Smooth muscle cell (in vitro differentiated cells): ENCODE data around the gene APLNR. TPM values are rescaled to one million over a fixed set of nuclear protein-coding genes. Genes with fewer than 3 reads are reported as not detected.
A peak's percentile ranks its signal among the peaks of the same experiment; 100 is the strongest.

Experiments used
- DNase-seq: peaks from one replicate; lab custom pipeline; 2025; ENCODE audit not compliant: unreplicated experiment; lab: John Stamatoyannopoulos, UW
- H2AFZ ChIP-seq: fragments of 200-600 bp; sonication (generic); 2 replicates; pipeline ENCODE4 v1.6.0; 2016; ENCODE audit warnings: antibody characterized with exemption, low read depth, mild to moderate bottlenecking
- H3F3A ChIP-seq: fragments of 200-600 bp; sonication (generic); 2 replicates; pipeline ENCODE4 v1.6.0; 2017; ENCODE audit warnings: antibody characterized with exemption, low read depth
- H3K27ac ChIP-seq: fragments of 200-600 bp; sonication (generic); 2 replicates; pipeline ENCODE4 v1.5.1; 2016; ENCODE audit warnings: low read depth, mild to moderate bottlenecking
- H3K27me3 ChIP-seq: fragments of 200-600 bp; sonication (generic); 2 replicates; pipeline ENCODE4 v1.6.1; 2016; ENCODE audit warnings: low read depth, mild to moderate bottlenecking
- H3K36me3 ChIP-seq: fragments of 200-600 bp; sonication (generic); 2 replicates; pipeline ENCODE4 v1.5.1; 2016; ENCODE audit warnings: low read depth
- H3K4me1 ChIP-seq: fragments of 200-600 bp; sonication (generic); 2 replicates; pipeline ENCODE4 v1.5.1; 2016; ENCODE audit warnings: low read depth
- H3K4me2 ChIP-seq: fragments of 200-600 bp; sonication (generic); 2 replicates; pipeline ENCODE4 v1.6.0; 2016; ENCODE audit warnings: mild to moderate bottlenecking
- H3K4me3 ChIP-seq: fragments of 200-600 bp; sonication (generic); 2 replicates; pipeline ENCODE4 v1.5.1; 2016; ENCODE audit warnings: mild to moderate bottlenecking
- H3K79me2 ChIP-seq: fragments of 200-600 bp; sonication (generic); 2 replicates; pipeline ENCODE4 v1.6.0; 2016; ENCODE audit warnings: low read depth, mild to moderate bottlenecking
- H3K9ac ChIP-seq: fragments of 200-600 bp; sonication (generic); 2 replicates; pipeline ENCODE4 v1.6.0; 2016; ENCODE audit warnings: low read depth
- H3K9me3 ChIP-seq: fragments of 200-600 bp; sonication (generic); replicated peaks from 2 replicates; pipeline ENCODE4 v1.5.1; 2016; ENCODE audit warnings: low read depth
- H4K20me1 ChIP-seq: fragments of 200-600 bp; sonication (generic); 2 replicates; pipeline ENCODE4 v1.6.0; 2016; ENCODE audit warnings: low read depth
- WGBS: methylation state at CpG from one replicate; pipeline ENCODE4 v1.1.7; 2016; ENCODE audit warnings: low lambda C conversion rate; 5-methylcytosine and 5-hydroxymethylcytosine counted together
- polyA plus RNA-seq: library from polyadenylated mRNA; unstranded; fragments of >200 nt; fragmentation: Nextera tagmentation; extraction: Ambion mirVana; gene quantifications from 2 replicates; pipeline ENCODE4 v1.2.1, GENCODE V29; 2016
- total RNA-seq: library from RNA; depleted of rRNA; stranded (reverse); fragments of >200 nt; gene quantifications from 2 replicates; pipeline ENCODE4 v1.2.3, GENCODE V29; 2014
- TF ChIP-seq, protein P1 (sequence below): fragments of 200-600 bp; sonication (generic); IDR thresholded peaks from 2 replicates; pipeline ENCODE4 v1.5.1; 2017; ENCODE audit warnings: borderline replicate concordance, mild to moderate bottlenecking, antibody characterized with exemption; ENCODE audit not compliant: insufficient read depth, poor library complexity, severe bottlenecking

APLNR gene
- total and polyA plus RNA-seq, 2 experiments from 2014 or later: 103 to 214 TPM

DNA sequence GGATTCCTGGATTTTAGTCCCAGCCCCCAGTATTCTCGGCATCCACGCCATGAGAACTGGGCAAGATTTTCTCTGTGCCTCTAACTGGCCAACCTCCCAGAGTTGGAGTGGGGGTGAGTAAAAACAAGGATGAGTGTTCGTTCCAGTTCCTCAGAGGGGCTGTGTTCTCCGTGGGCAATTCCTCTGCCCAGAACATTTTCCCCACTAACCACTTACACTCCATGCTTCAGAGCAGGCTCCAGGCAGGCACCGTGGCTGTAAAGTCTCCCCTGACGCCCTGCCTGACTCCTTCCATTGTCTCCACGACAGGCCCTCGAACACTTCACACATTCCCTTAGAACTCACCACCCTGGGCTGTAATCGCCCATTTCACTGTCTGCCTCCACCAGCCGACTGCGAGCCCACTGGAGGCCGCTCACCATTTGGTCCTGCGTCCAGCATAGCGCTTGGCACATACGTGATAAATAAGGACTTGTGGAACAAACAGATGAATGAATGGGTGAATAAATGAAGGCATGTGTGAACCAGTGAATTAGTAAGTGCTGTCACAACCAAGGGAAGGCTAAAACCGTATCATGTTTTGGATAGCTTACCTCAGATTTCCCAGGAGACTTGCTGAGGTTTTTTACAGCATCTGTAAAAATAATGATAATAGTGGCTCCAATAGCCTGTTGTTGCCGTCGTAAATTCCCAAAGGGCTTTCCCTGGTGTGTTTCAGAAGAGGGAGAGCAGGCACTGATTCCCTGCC lies 6.1 kb downstream of the APLNR start:
- H3K4me3 ChIP-seq: no peak overlapping the region
- peak overlapping the region; percentile 70 for H2AFZ ChIP-seq
- H3K27ac ChIP-seq: peak overlapping the region; percentile 90
- H3K36me3 ChIP-seq: no peaks in the 10 kb centered on the region
- H3K9ac ChIP-seq: peak overlapping the region; percentile 69
- TF ChIP-seq, protein P1, sequence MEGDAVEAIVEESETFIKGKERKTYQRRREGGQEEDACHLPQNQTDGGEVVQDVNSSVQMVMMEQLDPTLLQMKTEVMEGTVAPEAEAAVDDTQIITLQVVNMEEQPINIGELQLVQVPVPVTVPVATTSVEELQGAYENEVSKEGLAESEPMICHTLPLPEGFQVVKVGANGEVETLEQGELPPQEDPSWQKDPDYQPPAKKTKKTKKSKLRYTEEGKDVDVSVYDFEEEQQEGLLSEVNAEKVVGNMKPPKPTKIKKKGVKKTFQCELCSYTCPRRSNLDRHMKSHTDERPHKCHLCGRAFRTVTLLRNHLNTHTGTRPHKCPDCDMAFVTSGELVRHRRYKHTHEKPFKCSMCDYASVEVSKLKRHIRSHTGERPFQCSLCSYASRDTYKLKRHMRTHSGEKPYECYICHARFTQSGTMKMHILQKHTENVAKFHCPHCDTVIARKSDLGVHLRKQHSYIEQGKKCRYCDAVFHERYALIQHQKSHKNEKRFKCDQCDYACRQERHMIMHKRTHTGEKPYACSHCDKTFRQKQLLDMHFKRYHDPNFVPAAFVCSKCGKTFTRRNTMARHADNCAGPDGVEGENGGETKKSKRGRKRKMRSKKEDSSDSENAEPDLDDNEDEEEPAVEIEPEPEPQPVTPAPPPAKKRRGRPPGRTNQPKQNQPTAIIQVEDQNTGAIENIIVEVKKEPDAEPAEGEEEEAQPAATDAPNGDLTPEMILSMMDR: no peak
- H3F3A ChIP-seq: peaks cover 26% of the 10 kb centered on the region
- H3K9me3 ChIP-seq: no peaks in the 10 kb centered on the region
- H3K27me3 ChIP-seq: no peaks in the 10 kb centered on the region
- no peak for DNase-seq
- H3K79me2 ChIP-seq: peaks cover 32% of the 10 kb centered on the region
- H3K4me1 ChIP-seq: peaks cover 52% of the 10 kb centered on the region
- H3K4me2 ChIP-seq: peak overlapping the region; percentile 94
- 14% methylated on average over 18 of the region's 18 CpGs for WGBS
- H4K20me1 ChIP-seq: no peaks in the 10 kb centered on the region

DNA sequence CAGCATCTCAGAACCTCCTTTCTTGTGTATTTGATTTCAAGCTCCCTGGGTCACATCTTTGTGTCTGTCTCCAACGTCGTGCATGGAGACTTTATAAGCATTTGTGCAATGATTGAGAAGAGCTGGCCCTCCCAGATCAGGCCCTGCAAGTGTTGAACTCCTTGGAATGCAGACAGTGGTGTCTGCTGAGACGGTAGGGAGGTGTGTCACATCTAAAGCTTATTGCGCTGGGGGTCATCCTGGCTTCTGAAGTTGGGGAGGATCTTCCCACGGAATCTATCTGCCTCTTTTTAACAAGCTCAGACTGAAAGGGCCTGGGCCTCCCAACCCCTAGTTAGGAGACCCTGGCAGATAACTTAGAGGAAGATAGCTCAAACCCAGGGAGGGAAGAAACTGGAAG lies 6.7 kb downstream of the APLNR start:
- DNase-seq: no peak
- under 1% methylated on average over 5 of the region's 5 CpGs for WGBS
- TF ChIP-seq, protein P1: no peak

DNA sequence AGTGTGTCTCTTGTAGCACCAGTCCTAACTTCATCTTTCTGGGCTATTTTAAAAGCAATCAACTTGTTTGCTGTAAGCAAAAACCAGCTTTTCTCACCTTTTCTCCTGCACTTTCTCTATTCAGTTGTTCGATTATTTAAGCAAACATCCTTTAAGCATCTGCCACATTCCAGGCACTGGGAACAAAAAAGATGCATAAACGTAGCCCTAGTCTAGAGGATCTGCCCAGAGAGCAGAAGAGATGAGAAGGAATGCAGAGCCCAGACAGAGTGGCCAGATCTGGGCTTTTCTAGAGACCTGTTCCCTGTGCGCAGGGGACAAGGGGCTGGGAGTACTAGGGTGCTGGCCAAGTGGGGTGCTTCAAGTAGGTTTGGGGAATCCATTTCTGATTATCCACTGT lies 8.4 kb downstream of the APLNR start:
- H3K79me2 ChIP-seq: peaks cover 9% of the 10 kb centered on the region
- no peaks in the 10 kb centered on the region for H3K9me3 ChIP-seq
- no peak for DNase-seq
- peak overlapping the region; percentile 90 for H3K27ac ChIP-seq
- no peak overlapping the region for H3K9ac ChIP-seq
- WGBS: 74% methylated on average over 3 of the region's 3 CpGs
- no peak overlapping the region for H3K4me3 ChIP-seq
- no peak overlapping the region for H3K4me2 ChIP-seq
- no peaks in the 10 kb centered on the region for H4K20me1 ChIP-seq
- no peak overlapping the region for H2AFZ ChIP-seq
- peaks cover 35% of the 10 kb centered on the region for H3K4me1 ChIP-seq
- H3K36me3 ChIP-seq: no peaks in the 10 kb centered on the region
- H3F3A ChIP-seq: peaks cover 32% of the 10 kb centered on the region
- no peaks in the 10 kb centered on the region for H3K27me3 ChIP-seq
- TF ChIP-seq, protein P1: no peak

More for the DNA sequence above, 6.7 kb downstream of the APLNR start:
- Histone ChIP-seq H3K4me1 (peaks cover 46% of the 10 kb centered on the region), H3K79me2 (peaks cover 26% of the 10 kb centered on the region), H3K4me3 (no peak overlapping the region), H3K9me3 (no peaks in the 10 kb centered on the region), H4K20me1 (no peaks in the 10 kb centered on the region), H3K27me3 (no peaks in the 10 kb centered on the region), H3F3A (peaks cover 26% of the 10 kb centered on the region), H2AFZ (peak overlapping the region; percentile 70), H3K4me2 (peak overlapping the region; percentile 94), H3K9ac (peak overlapping the region; percentile 69), H3K27ac (peak overlapping the region; percentile 90), H3K36me3 (no peaks in the 10 kb centered on the region)

DNA sequence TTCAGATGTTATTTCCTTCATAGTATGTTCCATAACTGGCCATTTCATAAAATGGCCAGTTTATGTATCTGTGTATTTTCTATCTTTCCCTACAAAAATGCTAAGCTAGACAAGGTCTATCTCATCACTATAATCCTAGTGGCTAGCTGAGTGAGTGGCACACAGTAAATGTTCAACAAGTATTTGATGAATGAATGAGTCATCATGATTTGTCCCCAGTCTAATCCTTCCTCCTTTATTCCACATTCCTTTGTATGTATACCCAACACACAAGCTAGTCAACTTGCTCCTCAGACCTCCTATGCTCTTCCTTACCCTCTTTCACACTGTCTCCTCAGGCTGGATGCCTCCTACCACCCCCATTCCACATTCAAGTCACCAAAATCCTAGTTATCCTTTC lies 12.5 kb downstream of the APLNR start:
- Histone ChIP-seq H3K27me3 (no peaks in the 10 kb centered on the region), H3K4me3 (no peak overlapping the region), H3K4me2 (peak overlapping the region; percentile 55), H3K9me3 (no peaks in the 10 kb centered on the region), H3K9ac (no peak overlapping the region), H2AFZ (no peak overlapping the region), H3K27ac (peak overlapping the region; percentile 80), H3K79me2 (no peaks in the 10 kb centered on the region), H3K36me3 (no peaks in the 10 kb centered on the region), H3K4me1 (peaks cover 13% of the 10 kb centered on the region), H3F3A (peaks cover 19% of the 10 kb centered on the region), H4K20me1 (no peaks in the 10 kb centered on the region)
- no peak for DNase-seq
- TF ChIP-seq, protein P1: no peak
